ENCODE measurements around the gene PMEPA1.

Gene PMEPA1

GRCh38 chr20:57738053-57738452 lies 28.2 kb upstream of the PMEPA1 start:
- POLR2A ChIA-PET = interaction anchor here (0.9 kb wide), 1 partner anchor 27 kb away, joined by 4 read pairs; no protein-coding TSS in a partner anchor
- TF ChIP-seq ELF4 (IDR thresholded peaks at IDR 0.05) = no peak
- TF ChIP-seq FOXK2 (IDR thresholded peaks at IDR 0.05) = no peak
- no peak for TF ChIP-seq LEF1 (IDR thresholded peaks at IDR 0.05; ENCODE audit: borderline replicate concordance)
- no peak for TF ChIP-seq ZNF384 (IDR thresholded peaks at IDR 0.05)
- no peak for TF ChIP-seq BHLHE40 (IDR thresholded peaks at IDR 0.05; ENCODE audit: borderline replicate concordance)
- no peak for TF ChIP-seq SP1 (IDR thresholded peaks at IDR 0.05)
- TF ChIP-seq SUZ12 (IDR thresholded peaks at IDR 0.05) = no peak
- no peak for TF ChIP-seq TARDBP (IDR thresholded peaks at IDR 0.05)
- TF ChIP-seq HDGF (IDR thresholded peaks at IDR 0.05; ENCODE audit: borderline replicate concordance) = no peak
- no peak for TF ChIP-seq FOXA1 (IDR thresholded peaks at IDR 0.05)
- no peak for TF ChIP-seq PKNOX1 (IDR thresholded peaks at IDR 0.05)
- no peak for TF ChIP-seq CTBP1 (IDR thresholded peaks at IDR 0.05; ENCODE audit: borderline replicate concordance)
- no peak for TF ChIP-seq L3MBTL2 (conservative IDR thresholded peaks at IDR 0.05)
- no peak for DNase-seq (ENCODE audit: extremely low spot score)
- CTCF ChIA-PET = no interaction called here

DNA sequence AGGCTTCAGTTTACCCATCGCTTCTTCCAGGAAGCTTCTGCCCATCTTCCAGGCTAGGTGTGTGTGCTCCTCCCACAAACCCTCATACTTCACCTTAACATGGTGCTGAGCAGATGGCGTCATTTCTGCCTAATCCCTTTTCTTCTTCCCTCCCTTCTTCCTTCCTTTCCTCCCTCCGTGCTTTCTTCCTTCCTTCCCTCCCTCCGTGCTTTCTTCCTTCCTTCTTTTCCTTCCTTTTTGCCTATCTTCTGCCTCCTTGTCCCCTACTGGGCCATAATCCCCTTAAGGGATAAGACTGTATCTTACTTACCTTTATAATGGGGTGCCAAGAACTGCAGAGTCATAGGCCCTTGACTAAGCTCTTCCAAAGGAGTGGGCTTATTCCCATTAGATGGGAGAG lies 27.5 kb upstream of the PMEPA1 start:
- TF ChIP-seq L3MBTL2 (conservative IDR thresholded peaks at IDR 0.05) = no peak
- TF ChIP-seq NFRKB (IDR thresholded peaks at IDR 0.05) = no peak
- TF ChIP-seq SP1 (IDR thresholded peaks at IDR 0.05) = no peak
- TF ChIP-seq ARNT (IDR thresholded peaks at IDR 0.05) = no peak
- TF ChIP-seq LEF1 (IDR thresholded peaks at IDR 0.05; ENCODE audit: borderline replicate concordance) = no peak
- POLR2A ChIA-PET = no interaction called here
- CTCF ChIA-PET = interaction anchor here (0.6 kb wide), 1 partner anchor 141 kb away, joined by 3 read pairs; no protein-coding TSS in a partner anchor
- DNase-seq (ENCODE audit: extremely low spot score) = no peak

DNA sequence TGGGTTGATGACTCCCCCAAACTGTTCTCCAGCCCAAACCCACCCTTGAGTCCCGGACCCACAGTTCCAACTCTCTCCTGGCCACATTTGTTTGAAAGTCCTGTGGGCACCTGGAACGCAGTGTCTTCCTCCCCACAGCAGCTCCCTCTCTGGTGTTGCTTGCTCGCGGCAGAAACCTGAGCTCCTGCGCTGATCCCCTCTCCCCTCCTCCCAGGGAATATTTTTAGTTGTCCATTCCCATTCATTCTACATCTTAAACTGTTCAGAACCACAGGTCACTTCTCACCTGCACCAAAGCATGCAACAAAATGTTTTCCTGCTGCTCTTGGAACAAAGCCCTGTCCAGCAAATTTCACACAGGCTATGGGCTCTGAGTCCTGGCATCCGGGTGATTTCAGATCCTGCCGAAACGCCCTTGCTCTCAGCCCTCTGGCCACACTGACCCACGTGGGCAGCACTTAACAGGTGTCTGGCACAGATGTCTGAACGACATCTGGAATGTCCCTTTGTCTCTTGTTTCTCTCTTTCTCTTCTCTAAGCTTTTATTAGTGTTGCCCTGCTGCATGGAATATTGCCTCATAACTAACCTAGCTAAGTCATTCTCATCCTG lies 27.0 kb upstream of the PMEPA1 start:
- CTCF ChIA-PET = interaction anchor here (0.5 to 0.6 kb wide), 2 partner anchors 30 to 140 kb away, joined by 3 read pairs; no protein-coding TSS in a partner anchor
- no peak for DNase-seq (ENCODE audit: extremely low spot score)
- TF ChIP-seq BHLHE40 (IDR thresholded peaks at IDR 0.05; ENCODE audit: borderline replicate concordance) (no peak), NFRKB (IDR thresholded peaks at IDR 0.05) (no peak), TARDBP (IDR thresholded peaks at IDR 0.05) (no peak), CTBP1 (IDR thresholded peaks at IDR 0.05; ENCODE audit: borderline replicate concordance) (no peak), ZNF384 (IDR thresholded peaks at IDR 0.05) (no peak), LEF1 (IDR thresholded peaks at IDR 0.05; ENCODE audit: borderline replicate concordance) (no peak), ELF4 (IDR thresholded peaks at IDR 0.05) (no peak), FOXM1 (IDR thresholded peaks at IDR 0.05; ENCODE audit: borderline replicate concordance) (no peak), PKNOX1 (IDR thresholded peaks at IDR 0.05) (no peak), HDGF (IDR thresholded peaks at IDR 0.05; ENCODE audit: borderline replicate concordance) (no peak), FOXA1 (IDR thresholded peaks at IDR 0.05) (no peak), FOXK2 (IDR thresholded peaks at IDR 0.05) (no peak), SP1 (IDR thresholded peaks at IDR 0.05) (no peak), L3MBTL2 (conservative IDR thresholded peaks at IDR 0.05) (no peak), SUZ12 (IDR thresholded peaks at IDR 0.05) (no peak), ARNT (IDR thresholded peaks at IDR 0.05) (no peak)
- POLR2A ChIA-PET = no interaction called here

DNA sequence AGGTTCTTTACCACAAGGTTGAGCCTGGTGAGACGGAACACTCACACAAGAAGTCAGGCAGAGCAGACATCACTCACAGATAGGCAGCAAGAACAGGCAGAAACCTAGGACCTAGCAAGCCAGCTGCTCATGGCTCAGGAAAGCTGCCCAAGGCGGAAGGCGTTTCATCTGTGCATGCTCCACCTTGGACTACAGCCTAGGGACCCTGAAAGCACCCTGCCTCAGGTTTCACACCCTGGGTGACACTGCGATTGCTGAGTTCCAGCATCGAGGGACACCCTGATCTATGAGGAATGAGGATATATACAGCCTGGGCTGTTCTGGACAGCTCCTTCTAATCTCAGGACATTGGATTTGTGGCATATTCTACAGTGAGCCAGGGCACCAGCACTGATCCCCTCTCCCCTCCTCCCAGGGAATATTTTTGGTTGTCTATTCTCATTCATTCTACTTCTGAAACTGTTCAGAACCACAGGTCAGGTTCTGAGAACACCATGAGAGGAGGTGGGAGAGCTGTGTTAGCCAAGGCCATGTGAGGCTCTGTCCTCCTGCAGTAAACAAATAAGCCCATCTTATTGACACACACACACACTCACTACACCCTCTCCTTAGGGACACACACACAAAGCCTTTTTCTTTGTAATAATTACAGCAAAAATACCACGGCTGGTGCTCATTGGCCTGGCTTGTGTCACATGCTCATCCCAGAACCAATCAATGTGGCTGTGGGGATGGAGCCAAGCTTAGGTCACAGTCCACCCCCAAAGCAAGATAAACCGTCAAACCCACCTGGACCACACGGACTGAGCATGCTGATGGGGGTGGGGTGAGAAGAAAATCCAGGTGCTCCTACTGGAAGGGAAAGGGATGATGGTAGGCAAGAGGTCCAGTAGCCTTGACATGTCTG lies 26.3 kb upstream of the PMEPA1 start:
- POLR2A ChIA-PET = no interaction called here
- no peak for TF ChIP-seq BHLHE40 (IDR thresholded peaks at IDR 0.05; ENCODE audit: borderline replicate concordance)
- TF ChIP-seq PKNOX1 (IDR thresholded peaks at IDR 0.05) = no peak
- TF ChIP-seq LEF1 (IDR thresholded peaks at IDR 0.05; ENCODE audit: borderline replicate concordance) = no peak
- TF ChIP-seq ARNT (IDR thresholded peaks at IDR 0.05) = no peak
- TF ChIP-seq FOXA1 (IDR thresholded peaks at IDR 0.05) = no peak
- no peak for TF ChIP-seq HDGF (IDR thresholded peaks at IDR 0.05; ENCODE audit: borderline replicate concordance)
- no peak for TF ChIP-seq ELF4 (IDR thresholded peaks at IDR 0.05)
- no peak for TF ChIP-seq TARDBP (IDR thresholded peaks at IDR 0.05)
- no peak for TF ChIP-seq ZNF384 (IDR thresholded peaks at IDR 0.05)
- no peak for TF ChIP-seq L3MBTL2 (conservative IDR thresholded peaks at IDR 0.05)
- TF ChIP-seq SP1 (IDR thresholded peaks at IDR 0.05) = no peak
- TF ChIP-seq FOXM1 (IDR thresholded peaks at IDR 0.05; ENCODE audit: borderline replicate concordance) = no peak
- TF ChIP-seq CTBP1 (IDR thresholded peaks at IDR 0.05; ENCODE audit: borderline replicate concordance) = no peak
- TF ChIP-seq FOXK2 (IDR thresholded peaks at IDR 0.05) = no peak
- no peak for TF ChIP-seq NFRKB (IDR thresholded peaks at IDR 0.05)
- no peak for TF ChIP-seq SUZ12 (IDR thresholded peaks at IDR 0.05)
- CTCF ChIA-PET = interaction anchor here (0.5 kb wide), 1 partner anchor 31 kb away, joined by 3 read pairs; no protein-coding TSS in a partner anchor
- DNase-seq (ENCODE audit: extremely low spot score) = no peak

GRCh38 chr20:57734754-57735153 lies 24.9 kb upstream of the PMEPA1 start:
- no peak for TF ChIP-seq FOXM1 (IDR thresholded peaks at IDR 0.05; ENCODE audit: borderline replicate concordance)
- no peak for TF ChIP-seq FOXA1 (IDR thresholded peaks at IDR 0.05)
- no peak for TF ChIP-seq FOXK2 (IDR thresholded peaks at IDR 0.05)
- no peak for TF ChIP-seq ZNF384 (IDR thresholded peaks at IDR 0.05)
- TF ChIP-seq PKNOX1 (IDR thresholded peaks at IDR 0.05) = no peak
- TF ChIP-seq TARDBP (IDR thresholded peaks at IDR 0.05) = no peak
- TF ChIP-seq BHLHE40 (IDR thresholded peaks at IDR 0.05; ENCODE audit: borderline replicate concordance) = no peak
- no peak for TF ChIP-seq SUZ12 (IDR thresholded peaks at IDR 0.05)
- TF ChIP-seq LEF1 (IDR thresholded peaks at IDR 0.05; ENCODE audit: borderline replicate concordance) = no peak
- TF ChIP-seq HDGF (IDR thresholded peaks at IDR 0.05; ENCODE audit: borderline replicate concordance) = no peak
- no peak for TF ChIP-seq L3MBTL2 (conservative IDR thresholded peaks at IDR 0.05)
- no peak for TF ChIP-seq ARNT (IDR thresholded peaks at IDR 0.05)
- no peak for TF ChIP-seq CTBP1 (IDR thresholded peaks at IDR 0.05; ENCODE audit: borderline replicate concordance)
- TF ChIP-seq ELF4 (IDR thresholded peaks at IDR 0.05) = no peak
- TF ChIP-seq NFRKB (IDR thresholded peaks at IDR 0.05) = no peak
- no peak for TF ChIP-seq SP1 (IDR thresholded peaks at IDR 0.05)
- ChIA-PET CTCF (no interaction called here), POLR2A (no interaction called here)
- DNase-seq (ENCODE audit: extremely low spot score) = no peak

Measured in HEK293T (cell line).